Gastrocnemius medialis (tissue), 4 donors: Measurements from ENCODE around the gene SELENOT.

Experiments
- CTCF ChIP-seq, 5 experiments: fragments of 450-650 bp in 3 of 5; fragments of 200-600 bp in 2 of 5; sonication (generic) in 2 of 5; IDR thresholded peaks in 4 of 5; conservative IDR thresholded peaks in 1 of 5; 1 replicate in 4 of 5; 2 replicates in 1 of 5; pipeline ENCODE4 v1.5.1; 2016 to 2019; ENCODE audit warnings: antibody characterized with exemption in 5 of 5, mild to moderate bottlenecking in 3 of 5, moderate library complexity in 3 of 5
- POLR2A ChIP-seq, 2 donors: fragments of 450-650 bp; IDR thresholded peaks; one replicate each; pipeline ENCODE4 v1.6.1; 2017; ENCODE audit warnings: antibody characterized with exemption in 2 of 2, mild to moderate bottlenecking in 2 of 2, moderate library complexity in 2 of 2

- TF ChIP-seq POLR2A (IDR thresholded peaks at IDR 0.05) (no peak), CTCF (IDR thresholded peaks at IDR 0.05 in 4 of 5, conservative IDR thresholded peaks at IDR 0.05 in 1 of 5) (no peak)
Observed at GRCh38 chr3:150602426-150603152, 532 bp upstream of the SELENOT start.
